ENCODE data around the gene DDX46.

Gene DDX46

GRCh38 chr5:134825212-134825611 lies 66.6 kb downstream of the DDX46 start:
- no peaks in the 10 kb centered on the region for H3K9me2 ChIP-seq (replicated peaks; ENCODE audit: insufficient read depth, low read length)
- H3F3A ChIP-seq (ENCODE audit: insufficient read depth, low read length), result no peaks in the 10 kb centered on the region
- peaks cover 7% of the 10 kb centered on the region; the same call in 1 of the 2 replicates for H3K36me3 ChIP-seq (replicated peaks; ENCODE audit: insufficient read depth, low read length)
- H3K4me2 ChIP-seq (ENCODE audit: low read depth, low read length), result no peak overlapping the region
- no peaks in the 10 kb centered on the region for H4K20me1 ChIP-seq (ENCODE audit: insufficient read depth, low read length)
- H3K27ac ChIP-seq (ENCODE audit: low read length), result no peak overlapping the region
- TF ChIP-seq EZH2 (optimal IDR thresholded peaks at IDR 0.05; ENCODE audit: low read depth, low read length) (no peak), CTCF (IDR thresholded peaks at IDR 0.05; ENCODE audit: low read length) (no peak), EZH2phosphoT487 (IDR thresholded peaks at IDR 0.05; ENCODE audit: low read length) (no peak)
- no peaks in the 10 kb centered on the region for H3K4me1 ChIP-seq (ENCODE audit: low read length)
- no peaks in the 10 kb centered on the region for H3K27me3 ChIP-seq (replicated peaks; ENCODE audit: insufficient read depth, low read length)
- H3K9me3 ChIP-seq (replicated peaks; ENCODE audit: insufficient read depth, low read length), result no peaks in the 10 kb centered on the region
- H3K4me3 ChIP-seq (ENCODE audit: low read length), result no peak overlapping the region
- DNase-seq, result no peak
- H2AFZ ChIP-seq (ENCODE audit: low read length), result no peak overlapping the region
- no peaks in the 10 kb centered on the region for H3K79me2 ChIP-seq (ENCODE audit: low read length)
- no peak overlapping the region for H3K9ac ChIP-seq (ENCODE audit: low read length)

- no peaks in the 10 kb centered on the region for H3K27me3 ChIP-seq (replicated peaks; ENCODE audit: insufficient read depth, low read length)
- DNase-seq, result no peak
- no peak overlapping the region for H2AFZ ChIP-seq (ENCODE audit: low read length)
- H3K4me2 ChIP-seq (ENCODE audit: low read depth, low read length), result no peak overlapping the region
- no peaks in the 10 kb centered on the region for H3F3A ChIP-seq (ENCODE audit: insufficient read depth, low read length)
- H3K9me3 ChIP-seq (replicated peaks; ENCODE audit: insufficient read depth, low read length), result no peaks in the 10 kb centered on the region
- peaks cover 7% of the 10 kb centered on the region; the same call in 1 of the 2 replicates for H3K36me3 ChIP-seq (replicated peaks; ENCODE audit: insufficient read depth, low read length)
- no peak overlapping the region for H3K9ac ChIP-seq (ENCODE audit: low read length)
- no peaks in the 10 kb centered on the region for H3K4me1 ChIP-seq (ENCODE audit: low read length)
- no peak overlapping the region for H3K4me3 ChIP-seq (ENCODE audit: low read length)
- TF ChIP-seq CTCF (IDR thresholded peaks at IDR 0.05; ENCODE audit: low read length), result no peak
- TF ChIP-seq EZH2 (optimal IDR thresholded peaks at IDR 0.05; ENCODE audit: low read depth, low read length), result no peak
- TF ChIP-seq EZH2phosphoT487 (IDR thresholded peaks at IDR 0.05; ENCODE audit: low read length), result no peak
- H4K20me1 ChIP-seq (ENCODE audit: insufficient read depth, low read length), result no peaks in the 10 kb centered on the region
- no peaks in the 10 kb centered on the region for H3K9me2 ChIP-seq (replicated peaks; ENCODE audit: insufficient read depth, low read length)
- no peak overlapping the region for H3K27ac ChIP-seq (ENCODE audit: low read length)
- no peaks in the 10 kb centered on the region for H3K79me2 ChIP-seq (ENCODE audit: low read length)
Measured at GRCh38 chr5:134833340-134834032, 74.9 kb downstream of the DDX46 start.

- TF ChIP-seq EZH2phosphoT487 (IDR thresholded peaks at IDR 0.05; ENCODE audit: low read length) (no peak), EZH2 (optimal IDR thresholded peaks at IDR 0.05; ENCODE audit: low read depth, low read length) (no peak), CTCF (IDR thresholded peaks at IDR 0.05; ENCODE audit: low read length) (no peak)
- DNase-seq, result no peak
- Histone ChIP-seq H3K27ac (ENCODE audit: low read length) (no peak overlapping the region), H3F3A (ENCODE audit: insufficient read depth, low read length) (no peaks in the 10 kb centered on the region), H3K4me3 (ENCODE audit: low read length) (no peak overlapping the region), H3K9ac (ENCODE audit: low read length) (no peak overlapping the region), H3K79me2 (ENCODE audit: low read length) (no peaks in the 10 kb centered on the region), H4K20me1 (ENCODE audit: insufficient read depth, low read length) (no peaks in the 10 kb centered on the region), H3K4me2 (ENCODE audit: low read depth, low read length) (no peak overlapping the region), H3K9me3 (replicated peaks; ENCODE audit: insufficient read depth, low read length) (no peaks in the 10 kb centered on the region), H3K36me3 (replicated peaks; ENCODE audit: insufficient read depth, low read length) (no peaks in the 10 kb centered on the region), H3K9me2 (replicated peaks; ENCODE audit: insufficient read depth, low read length) (no peaks in the 10 kb centered on the region), H2AFZ (ENCODE audit: low read length) (no peak overlapping the region), H3K4me1 (ENCODE audit: low read length) (no peaks in the 10 kb centered on the region), H3K27me3 (replicated peaks; ENCODE audit: insufficient read depth, low read length) (no peaks in the 10 kb centered on the region)
Measured at GRCh38 chr5:134835623-134836022, 77.0 kb downstream of the DDX46 start.

All from MM.1S (cell line).